Measurements from ENCODE around the gene TMEM141.
"Not testable (repeated sequence)": the region's sequence is repeated elsewhere in the genome, so short reads cannot be mapped to it uniquely, and the experiment has no call there.

TMEM141 gene

DNA sequence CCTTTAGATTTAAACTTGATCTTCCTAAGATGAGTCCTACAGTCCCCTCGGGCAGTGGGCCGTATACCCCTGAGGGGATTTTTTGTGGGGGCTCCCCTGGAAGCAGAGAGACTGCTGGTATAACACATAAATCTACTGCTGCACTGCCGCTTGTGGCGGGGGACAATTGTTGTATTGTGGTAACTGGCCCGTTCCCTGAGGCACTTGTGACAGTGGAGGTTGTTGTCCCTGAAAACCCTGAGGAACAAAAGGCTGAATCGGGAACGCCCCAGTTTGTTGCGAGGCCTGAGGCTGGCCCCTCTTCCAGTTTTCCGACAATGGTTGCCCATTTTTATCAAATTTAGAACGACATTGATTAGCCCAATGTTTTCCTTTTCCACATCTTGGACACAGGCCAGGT, 4.7 kb upstream of the TMEM141 start:
- Histone ChIP-seq H2AFZ (ENCODE audit: low read length) (no peak overlapping the region), H4K20me1 (ENCODE audit: insufficient read depth, low read length) (no peaks in the 10 kb centered on the region), H3K4me1 (ENCODE audit: insufficient read depth, low read length, severe bottlenecking) (peaks cover 14% of the 10 kb centered on the region), H3K9me2 (ENCODE audit: low read depth, low read length) (no peaks in the 10 kb centered on the region), H3K27ac (ENCODE audit: low read depth, low read length, poor library complexity, severe bottlenecking) (no peak overlapping the region), H3K36me3 (ENCODE audit: insufficient read depth, low read length) (no peaks in the 10 kb centered on the region), H3K27me3 (ENCODE audit: insufficient read depth, low read length) (0 out of 2 replicates have a peak, but pooled peaks cover 4% of the 10 kb centered on the region), H3K79me2 (ENCODE audit: insufficient read depth, low read length) (no peaks in the 10 kb centered on the region), H3K4me3 (ENCODE audit: low read depth, low read length, poor library complexity, severe bottlenecking) (no peak overlapping the region), H3K9ac (ENCODE audit: low read length) (no peak overlapping the region), H3F3A (ENCODE audit: insufficient read depth, low read length) (no peaks in the 10 kb centered on the region), H3K4me2 (ENCODE audit: low read length) (no peak overlapping the region), H3K9me3 (ENCODE audit: low read length) (no peaks in the 10 kb centered on the region)
- TF ChIP-seq, protein P1, sequence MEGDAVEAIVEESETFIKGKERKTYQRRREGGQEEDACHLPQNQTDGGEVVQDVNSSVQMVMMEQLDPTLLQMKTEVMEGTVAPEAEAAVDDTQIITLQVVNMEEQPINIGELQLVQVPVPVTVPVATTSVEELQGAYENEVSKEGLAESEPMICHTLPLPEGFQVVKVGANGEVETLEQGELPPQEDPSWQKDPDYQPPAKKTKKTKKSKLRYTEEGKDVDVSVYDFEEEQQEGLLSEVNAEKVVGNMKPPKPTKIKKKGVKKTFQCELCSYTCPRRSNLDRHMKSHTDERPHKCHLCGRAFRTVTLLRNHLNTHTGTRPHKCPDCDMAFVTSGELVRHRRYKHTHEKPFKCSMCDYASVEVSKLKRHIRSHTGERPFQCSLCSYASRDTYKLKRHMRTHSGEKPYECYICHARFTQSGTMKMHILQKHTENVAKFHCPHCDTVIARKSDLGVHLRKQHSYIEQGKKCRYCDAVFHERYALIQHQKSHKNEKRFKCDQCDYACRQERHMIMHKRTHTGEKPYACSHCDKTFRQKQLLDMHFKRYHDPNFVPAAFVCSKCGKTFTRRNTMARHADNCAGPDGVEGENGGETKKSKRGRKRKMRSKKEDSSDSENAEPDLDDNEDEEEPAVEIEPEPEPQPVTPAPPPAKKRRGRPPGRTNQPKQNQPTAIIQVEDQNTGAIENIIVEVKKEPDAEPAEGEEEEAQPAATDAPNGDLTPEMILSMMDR (IDR thresholded peaks at IDR 0.05; ENCODE audit: low read length): no peak
- TF ChIP-seq EZH2 (IDR thresholded peaks at IDR 0.05; ENCODE audit: borderline replicate concordance, low read length): no peak

- H3K36me3 ChIP-seq (ENCODE audit: insufficient read depth, low read length); H3K4me3 ChIP-seq (ENCODE audit: low read depth, low read length, poor library complexity, severe bottlenecking); H3K9me3 ChIP-seq (ENCODE audit: low read length); H3K9ac ChIP-seq (ENCODE audit: low read length); H3K27ac ChIP-seq (ENCODE audit: low read depth, low read length, poor library complexity, severe bottlenecking); H3F3A ChIP-seq (ENCODE audit: insufficient read depth, low read length); H3K79me2 ChIP-seq (ENCODE audit: insufficient read depth, low read length); H4K20me1 ChIP-seq (ENCODE audit: insufficient read depth, low read length); H3K27me3 ChIP-seq (ENCODE audit: insufficient read depth, low read length); H2AFZ ChIP-seq (ENCODE audit: low read length); H3K4me2 ChIP-seq (ENCODE audit: low read length); H3K9me2 ChIP-seq (ENCODE audit: low read depth, low read length): not testable (repeated sequence)
- H3K4me1 ChIP-seq (ENCODE audit: insufficient read depth, low read length, severe bottlenecking): peaks cover 18% of the 10 kb centered on the region
These were observed 4.2 kb upstream of the TMEM141 start for GRCh38 chr9:136786983-136787382.

DNA sequence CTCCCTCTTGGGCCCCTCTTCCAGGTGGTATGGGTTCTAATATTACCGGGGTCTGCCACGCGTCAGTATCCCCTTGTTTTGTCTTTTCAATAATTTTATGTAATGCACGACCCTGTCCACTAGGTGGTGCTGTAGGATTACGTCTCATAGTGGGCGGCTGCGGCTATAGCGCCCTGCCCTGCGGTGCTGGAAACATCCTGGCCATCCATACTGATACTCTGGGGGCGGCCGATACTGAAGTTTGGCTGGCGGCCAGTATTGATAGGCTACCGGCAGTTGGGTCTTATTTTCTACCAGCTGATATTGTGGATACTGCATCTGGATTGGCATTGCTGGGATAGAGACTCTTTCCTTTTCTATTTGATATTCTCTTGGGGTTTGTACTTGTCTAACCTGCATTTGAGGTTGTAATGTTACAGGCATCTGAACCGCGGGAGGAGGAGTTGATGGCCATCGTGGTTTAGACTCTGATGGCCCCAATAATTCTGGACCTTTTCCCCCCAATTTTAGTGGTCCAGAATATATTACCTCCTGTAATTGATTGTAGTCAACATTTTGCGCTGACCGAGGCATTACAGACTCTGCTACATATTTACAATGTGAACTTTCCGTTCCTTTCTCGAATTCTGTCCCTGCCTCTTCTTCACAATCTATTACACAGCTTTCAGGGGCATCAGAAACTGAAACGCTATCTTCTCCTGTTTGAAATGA, 3.3 kb upstream of the TMEM141 start:
- Histone ChIP-seq H3K9me2 (ENCODE audit: low read depth, low read length) (no peaks in the 10 kb centered on the region), H2AFZ (ENCODE audit: low read length) (no peak overlapping the region), H3K27me3 (ENCODE audit: insufficient read depth, low read length) (0 out of 2 replicates have a peak, but pooled peaks cover 4% of the 10 kb centered on the region), H3K36me3 (ENCODE audit: insufficient read depth, low read length) (peaks cover 5% of the 10 kb centered on the region; the same call in 1 of the 2 replicates), H3K9me3 (ENCODE audit: low read length) (no peaks in the 10 kb centered on the region), H3F3A (ENCODE audit: insufficient read depth, low read length) (no peaks in the 10 kb centered on the region), H3K4me1 (ENCODE audit: insufficient read depth, low read length, severe bottlenecking) (peaks cover 26% of the 10 kb centered on the region), H3K4me2 (ENCODE audit: low read length) (no peak overlapping the region; the same call in 1 of the 2 replicates), H3K4me3 (ENCODE audit: low read depth, low read length, poor library complexity, severe bottlenecking) (no peak overlapping the region), H3K9ac (ENCODE audit: low read length) (no peak overlapping the region; the same call in 1 of the 2 replicates), H3K27ac (ENCODE audit: low read depth, low read length, poor library complexity, severe bottlenecking) (no peak overlapping the region), H3K79me2 (ENCODE audit: insufficient read depth, low read length) (no peaks in the 10 kb centered on the region), H4K20me1 (ENCODE audit: insufficient read depth, low read length) (no peaks in the 10 kb centered on the region)
- TF ChIP-seq, protein P1 (IDR thresholded peaks at IDR 0.05; ENCODE audit: low read length): peak; percentile 80
- TF ChIP-seq EZH2 (IDR thresholded peaks at IDR 0.05; ENCODE audit: borderline replicate concordance, low read length): no peak

GRCh38 chr9:136788644-136789522, 2.3 kb upstream of the TMEM141 start:
- not testable (repeated sequence) for H3K9me2 ChIP-seq (ENCODE audit: low read depth, low read length); H3K4me3 ChIP-seq (ENCODE audit: low read depth, low read length, poor library complexity, severe bottlenecking); H2AFZ ChIP-seq (ENCODE audit: low read length); H3K27me3 ChIP-seq (ENCODE audit: insufficient read depth, low read length); H3K9ac ChIP-seq (ENCODE audit: low read length); H3K36me3 ChIP-seq (ENCODE audit: insufficient read depth, low read length); H3K27ac ChIP-seq (ENCODE audit: low read depth, low read length, poor library complexity, severe bottlenecking); H3K79me2 ChIP-seq (ENCODE audit: insufficient read depth, low read length); H3K4me2 ChIP-seq (ENCODE audit: low read length); H3F3A ChIP-seq (ENCODE audit: insufficient read depth, low read length); H4K20me1 ChIP-seq (ENCODE audit: insufficient read depth, low read length); H3K9me3 ChIP-seq (ENCODE audit: low read length)
- peaks cover 26% of the 10 kb centered on the region for H3K4me1 ChIP-seq (ENCODE audit: insufficient read depth, low read length, severe bottlenecking)

All from OCI-LY1 (cell line).